UCSD-AML1 (cell line): ENCODE results near the gene CLTRN.
"Not testable (repeated sequence)": the region's sequence is repeated elsewhere in the genome, so short reads cannot be mapped to it uniquely, and the experiment has no call there.

ENCODE experiments used
- DNase-seq: peaks from one replicate; lab custom pipeline; 2025; ENCODE audit not compliant: unreplicated experiment; lab: John Stamatoyannopoulos, UW

CLTRN gene

DNA sequence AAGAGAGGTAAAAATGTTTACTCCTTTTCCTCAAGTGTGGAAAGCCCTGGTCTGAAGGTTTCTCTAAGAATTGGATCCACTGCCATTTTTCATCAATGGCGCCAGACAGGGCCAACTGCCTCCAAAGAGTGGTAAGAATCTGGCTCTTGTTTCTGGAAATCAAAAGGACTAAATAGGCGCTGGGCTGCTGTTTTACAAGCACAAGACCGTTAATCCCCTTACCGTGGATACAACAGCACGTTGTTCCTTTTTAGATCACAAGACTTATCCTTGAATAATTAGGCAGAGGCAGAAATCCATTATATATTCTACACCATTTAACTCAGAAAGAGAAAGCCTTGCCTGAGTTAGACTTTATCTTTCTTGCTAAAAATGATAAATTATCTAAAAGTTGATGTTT, 10.6 kb downstream of the CLTRN start:
- no peak for DNase-seq

DNA sequence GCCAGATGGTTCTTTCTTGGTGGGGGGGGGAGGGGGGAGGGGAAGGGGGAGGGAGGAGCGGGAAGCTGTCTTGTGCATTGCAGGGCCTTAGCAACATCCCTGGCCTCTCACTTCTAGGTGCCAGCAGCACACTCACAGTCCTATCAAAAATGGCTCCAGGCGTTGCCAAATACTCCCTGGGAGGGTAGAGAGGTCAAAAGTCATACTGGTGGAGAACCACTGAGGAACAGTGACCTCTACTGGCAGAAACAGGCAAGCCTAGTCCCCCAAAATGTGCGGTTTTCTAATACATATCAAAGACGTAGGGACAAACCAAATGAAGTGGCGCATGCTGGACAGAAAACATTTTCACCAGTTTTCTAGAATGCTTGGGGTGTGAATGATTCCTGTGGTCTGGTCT, 17.1 kb downstream of the CLTRN start:
- not testable (repeated sequence) for DNase-seq

DNA sequence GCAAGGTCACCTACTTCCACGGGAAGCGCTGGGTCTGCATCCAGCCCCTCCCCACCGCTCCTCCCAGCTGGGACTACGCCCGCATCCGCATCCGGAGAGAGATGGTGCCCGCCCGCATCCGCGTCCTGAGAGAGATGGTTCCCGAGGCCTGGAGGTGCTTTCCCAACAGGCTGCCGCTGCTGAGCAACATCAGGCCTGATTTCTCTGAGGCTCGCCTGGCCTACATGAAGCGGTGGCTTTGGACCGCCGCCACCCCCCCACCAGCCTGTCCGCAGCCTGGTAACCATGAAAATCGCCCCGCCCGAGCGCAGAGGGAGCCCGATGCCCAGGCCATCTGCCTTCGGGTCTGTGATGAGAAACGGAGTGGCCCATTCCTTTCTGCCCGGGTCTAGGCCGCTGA, 18.1 kb downstream of the CLTRN start:
- no peak for DNase-seq

DNA sequence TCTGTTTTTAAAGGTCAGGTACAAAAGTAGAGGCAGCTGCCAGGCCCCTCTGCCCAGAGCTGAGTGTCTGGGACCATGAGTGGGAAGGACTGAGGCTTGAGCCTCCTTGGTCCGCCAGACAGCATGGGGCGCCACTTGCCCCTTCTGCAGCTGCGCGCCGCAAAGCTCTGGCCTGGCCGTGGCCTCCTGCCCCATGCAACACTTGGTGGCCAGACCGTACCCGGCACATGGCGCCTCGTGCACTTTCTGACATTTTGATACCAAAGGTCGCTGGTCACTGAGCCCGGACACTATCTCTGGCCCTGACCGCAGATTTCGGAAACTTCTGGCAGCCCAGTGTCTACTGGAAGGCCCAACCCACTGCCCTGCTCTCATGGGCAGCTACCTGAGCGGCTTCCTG, 18.6 kb downstream of the CLTRN start:
- DNase-seq, result no peak

DNA sequence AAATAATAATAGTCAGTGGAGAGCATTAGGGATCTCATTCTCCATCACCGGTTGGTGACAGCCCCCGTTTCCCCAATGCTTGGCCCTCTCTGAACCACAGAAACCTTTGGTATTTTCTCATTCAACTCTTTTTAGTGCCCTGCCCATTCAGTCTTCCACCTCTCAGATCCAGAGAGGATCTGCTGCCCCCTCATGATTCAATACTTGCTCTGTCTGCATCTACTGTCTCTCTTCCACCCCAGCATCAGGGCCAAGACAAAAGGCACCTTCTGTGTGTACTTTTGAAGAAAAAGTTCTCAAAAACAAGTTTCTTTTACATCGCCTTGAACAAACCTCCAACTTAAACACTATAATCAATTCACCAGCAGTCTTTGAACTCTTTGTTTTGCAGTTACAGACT, 19.3 kb downstream of the CLTRN start:
- no peak for DNase-seq

DNA sequence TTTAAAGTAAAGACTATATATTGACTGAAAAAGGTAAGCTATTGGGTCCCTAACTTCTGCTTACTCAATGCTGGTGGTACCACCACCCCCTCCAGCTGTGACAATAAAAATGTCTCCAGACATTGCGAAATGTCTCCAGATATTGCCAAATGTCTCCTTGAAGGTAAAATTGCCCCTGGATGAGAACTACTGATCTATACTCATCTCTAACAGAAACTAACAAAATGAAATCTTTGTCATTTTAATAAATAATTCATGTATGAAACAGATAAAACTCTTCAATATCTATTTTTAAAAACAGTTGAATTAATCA, 20.1 kb downstream of the CLTRN start:
- no peak for DNase-seq

DNA sequence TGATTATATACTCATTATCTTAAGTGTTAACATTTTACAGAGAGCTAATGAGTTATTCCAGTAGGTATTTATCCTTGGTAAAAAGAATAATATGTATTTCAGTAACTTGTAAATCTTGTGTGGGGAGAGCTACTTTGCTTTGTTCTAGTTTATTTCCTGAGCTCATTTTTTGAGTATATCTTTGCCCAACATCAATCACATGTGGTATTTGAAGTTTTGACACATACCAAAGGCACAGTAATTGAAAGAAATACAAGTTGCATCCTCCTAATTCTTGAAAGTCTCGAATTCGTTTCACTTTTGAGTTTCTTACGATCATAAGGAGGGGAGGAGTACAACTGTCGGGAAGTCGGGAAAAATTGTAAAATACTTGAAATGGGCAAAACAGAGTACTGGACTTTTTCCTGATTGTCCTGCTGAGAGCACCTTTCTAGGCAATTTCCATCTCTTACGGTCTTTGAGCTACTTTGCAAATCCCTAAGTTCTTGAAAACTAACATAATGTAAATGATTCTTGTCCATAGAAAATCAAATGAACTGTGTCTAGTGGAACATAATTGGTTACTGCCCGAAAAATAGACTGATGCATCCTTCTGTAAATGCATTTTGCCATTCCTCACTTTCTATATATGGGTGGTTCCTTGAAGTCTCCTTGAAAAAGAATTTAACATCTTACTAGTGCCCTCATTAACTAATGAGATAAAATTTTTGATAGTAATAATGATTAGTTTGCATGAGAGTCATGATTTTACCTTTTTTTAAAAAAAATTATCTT, 20.6 kb downstream of the CLTRN start:
- no peak for DNase-seq

DNA sequence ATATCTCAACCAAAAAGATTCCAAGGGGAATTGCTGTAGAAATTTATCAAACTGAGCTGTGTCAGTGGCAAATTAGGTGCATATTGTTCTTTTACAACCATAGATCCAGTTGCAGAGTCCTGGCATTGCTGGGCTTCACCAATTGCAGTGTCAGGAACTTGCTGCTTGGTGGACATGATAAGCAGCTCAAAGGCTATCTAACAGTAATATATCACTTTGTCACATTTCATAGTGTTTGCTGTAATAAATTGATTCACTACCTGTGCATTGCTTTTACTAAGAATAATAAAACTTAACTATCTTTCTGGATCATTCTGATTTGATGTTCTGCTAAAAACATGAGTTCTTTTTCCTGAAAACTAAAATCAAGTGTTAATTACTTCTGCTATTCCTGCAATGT, 33.0 kb downstream of the CLTRN start:
- DNase-seq, result no peak

DNA sequence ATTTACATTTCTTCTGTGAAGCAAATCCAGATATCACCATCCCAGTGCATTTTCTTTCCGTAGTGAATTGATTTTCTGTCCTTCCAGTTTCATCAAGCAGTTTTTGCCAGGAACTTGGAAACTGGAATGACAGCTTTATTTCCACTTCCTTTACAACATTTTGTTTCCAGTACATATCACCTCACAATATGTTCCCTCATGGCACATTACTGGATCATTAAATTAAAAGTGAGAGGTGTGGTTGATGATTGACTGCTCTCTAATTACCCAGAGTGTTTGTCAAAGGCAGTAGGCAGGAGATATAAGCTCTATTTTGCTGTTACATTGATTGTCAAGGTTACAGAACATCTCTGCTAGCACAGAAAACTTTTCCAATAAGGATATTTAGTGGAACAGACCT, 41.6 kb downstream of the CLTRN start:
- DNase-seq, result no peak

DNA sequence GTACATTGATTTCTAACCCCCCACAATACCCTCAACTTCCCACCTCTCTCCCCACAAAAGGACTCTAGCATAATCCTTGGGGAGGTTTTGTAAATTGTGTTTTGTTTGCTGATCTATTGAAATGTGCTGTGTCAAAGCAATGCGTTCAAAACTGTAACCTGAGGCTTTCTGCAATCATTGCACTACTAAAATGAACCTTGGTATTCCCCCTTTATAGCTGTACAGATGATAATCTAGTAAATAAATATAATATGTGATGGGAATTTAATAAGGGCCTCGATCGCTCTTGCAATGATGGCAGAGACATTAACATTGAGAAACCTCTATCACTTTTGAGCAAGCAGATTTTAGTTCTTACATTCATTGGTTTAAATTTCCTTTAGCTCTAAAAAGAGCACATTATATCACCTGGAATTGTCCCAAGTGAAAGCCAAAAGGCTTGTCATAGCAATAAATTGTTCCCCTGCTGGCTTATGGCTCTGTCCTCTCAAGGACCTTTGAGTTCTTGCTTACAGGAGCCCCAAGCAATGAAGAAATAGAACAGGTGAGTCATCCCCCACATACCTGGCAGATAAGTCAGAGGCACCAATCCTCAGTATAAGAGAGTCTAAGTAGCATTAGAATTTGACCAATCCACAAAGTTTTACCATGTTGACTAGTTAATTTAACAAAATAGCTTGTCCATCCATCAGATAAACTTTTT, 45.4 kb downstream of the CLTRN start:
- DNase-seq, result no peak

DNA sequence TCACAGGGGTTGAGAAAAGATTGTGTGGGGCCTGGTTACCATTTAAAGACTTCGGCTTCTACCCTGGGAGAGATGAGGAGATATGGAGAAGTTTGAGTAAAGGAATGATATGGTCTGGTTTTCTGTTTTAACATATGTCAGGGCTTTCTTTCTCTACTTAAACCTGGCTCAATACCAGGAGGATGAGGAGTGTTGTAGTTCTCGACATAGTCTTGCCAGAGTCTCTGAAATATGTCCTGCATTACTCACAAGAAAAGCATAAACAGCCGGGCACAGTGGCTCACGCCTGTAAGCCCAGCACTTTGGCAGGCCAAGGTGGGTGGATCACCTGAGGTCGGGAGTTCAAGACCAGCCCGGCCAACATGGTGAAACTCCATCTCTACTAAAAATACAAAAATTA, 47.5 kb downstream of the CLTRN start:
- DNase-seq, result no peak

DNA sequence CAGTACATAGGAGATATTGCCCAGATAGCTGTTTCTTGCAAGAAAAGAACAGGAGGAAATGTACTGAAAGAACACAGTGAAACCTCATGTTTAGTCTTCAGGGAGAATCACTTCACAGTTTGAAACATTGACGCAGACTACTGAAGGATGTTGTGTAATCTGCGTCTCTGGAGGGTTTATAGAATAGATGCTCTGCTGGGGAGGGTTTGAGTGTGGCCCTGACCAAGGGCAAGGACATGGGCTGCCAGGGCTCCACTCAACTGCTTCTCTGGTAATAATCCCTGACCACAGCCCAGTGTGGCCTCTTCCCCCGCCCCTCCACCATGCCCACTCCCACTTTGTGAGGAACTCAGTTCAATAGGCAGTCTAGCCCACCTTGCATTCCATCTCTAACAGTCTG, 48.1 kb downstream of the CLTRN start:
- DNase-seq, result no peak

DNA sequence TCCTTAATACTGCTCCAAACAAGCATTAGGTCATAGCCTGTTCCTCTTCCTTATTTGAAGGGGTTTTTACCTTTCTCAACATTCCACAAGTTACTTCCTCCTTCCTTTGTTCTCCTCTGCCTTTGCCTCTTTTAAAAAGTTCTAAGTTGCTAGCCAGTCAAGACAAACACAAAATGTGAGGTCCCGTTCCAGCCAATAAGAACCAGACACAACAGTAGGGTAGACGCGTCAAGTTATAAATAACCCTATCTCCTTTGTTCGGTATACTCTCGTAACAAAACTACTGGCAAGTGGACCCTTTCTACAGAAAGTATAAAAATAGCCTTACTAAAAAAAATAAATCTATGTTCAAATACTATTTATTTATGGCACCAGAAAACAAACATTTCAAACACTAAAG, 57.5 kb downstream of the CLTRN start:
- DNase-seq, result no peak

DNA sequence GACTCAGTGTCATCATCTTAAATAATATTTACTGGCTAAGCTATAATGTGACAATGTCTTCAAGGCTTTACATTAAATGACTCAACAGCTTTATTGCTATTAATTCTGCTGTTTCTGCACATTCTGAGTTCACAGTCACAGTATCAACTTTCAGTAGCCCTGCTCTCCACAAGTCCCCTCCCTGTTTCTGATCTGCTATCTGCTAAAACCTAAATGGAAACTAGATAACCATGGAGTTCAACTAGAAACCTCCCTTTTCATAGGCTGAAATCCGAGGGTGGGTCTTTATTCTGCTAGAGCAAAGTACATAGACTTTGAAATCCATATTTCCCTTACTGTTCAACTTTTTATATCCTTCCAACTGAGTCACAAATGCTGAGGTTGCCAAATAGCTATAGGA, 58.5 kb downstream of the CLTRN start:
- DNase-seq, result no peak

DNA sequence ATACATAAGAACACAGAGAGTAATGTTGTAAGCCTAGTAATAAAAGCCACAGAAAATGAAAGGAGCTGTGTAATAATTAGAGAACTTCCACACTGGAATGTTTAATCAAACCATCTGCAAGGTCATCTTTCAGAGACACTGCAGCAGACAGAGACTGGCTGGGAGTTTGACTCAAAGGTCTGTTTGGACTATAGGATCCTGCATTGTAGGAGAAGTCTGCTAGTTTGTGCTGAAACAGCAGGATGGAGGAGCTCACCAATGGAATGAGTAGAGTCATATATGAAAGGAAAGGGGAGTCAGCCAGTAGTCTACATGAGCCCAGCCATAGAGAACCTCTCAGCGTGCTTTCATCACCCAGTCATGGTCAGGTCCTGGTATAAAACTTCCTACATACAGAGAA, 59.4 kb downstream of the CLTRN start:
- DNase-seq, result no peak

DNA sequence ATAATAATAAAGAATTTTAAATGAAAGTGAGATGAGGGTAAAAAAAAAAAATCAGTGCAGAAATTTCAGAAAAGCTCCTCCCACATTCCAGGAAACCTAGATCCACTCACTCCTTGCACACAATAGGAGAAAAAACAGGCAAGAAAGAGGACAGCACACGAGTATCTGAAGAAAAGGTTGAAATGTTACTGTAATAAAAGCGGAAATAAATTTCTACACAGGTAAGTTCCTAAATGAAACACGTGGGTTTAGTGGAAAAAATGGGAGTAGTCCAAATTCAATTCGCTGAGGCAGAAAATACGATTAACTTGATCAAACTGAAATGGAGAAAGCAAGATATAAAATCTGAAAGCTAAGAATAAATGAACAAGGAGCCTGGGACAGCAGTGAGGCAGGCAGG, 61.8 kb downstream of the CLTRN start:
- DNase-seq, result no peak

DNA sequence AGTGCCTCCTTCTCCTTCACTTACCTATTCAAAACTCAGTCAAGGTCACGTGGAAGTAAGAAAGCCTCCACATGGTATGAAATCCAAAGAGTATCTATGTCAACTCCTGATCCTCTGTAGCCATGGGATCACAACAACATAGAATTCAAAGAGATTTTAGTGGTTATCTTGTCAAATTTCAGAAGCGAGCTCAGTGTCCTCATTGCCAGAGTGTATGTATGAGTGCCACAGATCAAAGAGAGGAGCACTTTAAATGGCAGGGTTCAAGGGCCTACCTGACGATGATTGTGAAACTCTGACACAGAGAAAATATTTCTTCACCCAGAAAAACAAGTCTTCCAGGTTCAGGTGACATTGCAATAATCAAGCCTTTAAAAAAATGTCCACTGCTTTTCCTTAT, 62.7 kb downstream of the CLTRN start:
- no peak for DNase-seq

DNA sequence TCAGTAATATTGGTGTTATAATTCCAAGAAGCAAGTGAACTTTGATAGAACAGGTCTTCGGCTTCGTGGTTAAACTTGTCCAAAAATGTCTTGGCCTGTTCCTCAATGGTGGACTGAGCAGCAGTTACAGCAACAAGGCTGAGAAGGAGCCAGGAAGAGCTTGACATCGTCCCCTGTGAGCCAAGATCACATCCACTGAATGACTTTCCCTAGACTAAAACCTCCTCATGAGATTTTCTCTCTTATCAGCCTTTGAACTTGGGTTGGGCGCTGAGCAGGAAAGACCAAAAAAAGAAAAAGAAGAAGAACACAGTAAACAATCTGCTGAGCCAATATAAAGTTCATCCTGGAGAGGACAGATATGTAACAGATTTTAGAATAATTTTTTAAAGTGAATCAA, 63.9 kb downstream of the CLTRN start, which contains the start of gene ACE2:
Gene ACE2, minus strand, starts transcription at position 216 of the 400 bp plus-strand sequence. Its CDS starts 49 bp downstream, at position 167.
- DNase-seq, result no peak

DNA sequence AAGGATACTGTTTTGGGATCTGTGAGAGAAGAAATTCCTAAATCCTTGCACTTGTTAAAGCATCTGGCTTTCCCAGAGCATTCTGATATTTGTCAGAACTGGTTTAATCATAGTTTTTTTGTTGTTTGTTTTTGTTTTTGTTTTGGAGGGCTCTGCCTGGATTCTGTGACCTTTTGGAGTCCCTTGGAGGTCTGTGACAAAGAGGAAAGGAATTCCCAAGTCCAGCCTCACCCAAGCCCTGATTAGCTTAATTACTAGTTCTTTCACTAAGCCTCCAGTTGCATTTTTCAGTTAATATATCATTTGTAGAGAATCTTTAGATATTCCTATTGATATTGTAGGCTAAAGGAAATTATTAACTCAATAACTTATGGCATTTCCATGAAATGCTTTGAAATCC, 64.6 kb downstream of the CLTRN start:
- DNase-seq, result no peak

DNA sequence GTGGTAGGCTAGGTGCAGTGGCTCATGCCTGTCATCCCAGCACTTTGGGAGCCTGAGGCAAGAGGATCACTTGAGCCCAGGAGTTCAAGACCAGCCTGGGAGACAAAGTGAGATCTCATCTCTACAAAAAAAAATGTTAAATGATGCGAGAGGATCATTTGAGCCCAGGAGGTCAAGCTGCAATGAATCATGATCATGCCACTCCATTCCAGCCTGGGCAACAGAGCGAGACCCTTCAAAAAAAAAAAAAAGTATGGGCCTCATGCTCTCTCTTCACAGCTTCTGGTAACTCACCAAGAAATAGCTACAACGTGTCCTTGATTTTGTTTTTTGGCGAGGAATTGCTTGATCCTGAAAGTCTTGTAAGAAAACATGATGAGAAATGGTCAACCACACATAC, 65.1 kb downstream of the CLTRN start:
- no peak for DNase-seq

DNA sequence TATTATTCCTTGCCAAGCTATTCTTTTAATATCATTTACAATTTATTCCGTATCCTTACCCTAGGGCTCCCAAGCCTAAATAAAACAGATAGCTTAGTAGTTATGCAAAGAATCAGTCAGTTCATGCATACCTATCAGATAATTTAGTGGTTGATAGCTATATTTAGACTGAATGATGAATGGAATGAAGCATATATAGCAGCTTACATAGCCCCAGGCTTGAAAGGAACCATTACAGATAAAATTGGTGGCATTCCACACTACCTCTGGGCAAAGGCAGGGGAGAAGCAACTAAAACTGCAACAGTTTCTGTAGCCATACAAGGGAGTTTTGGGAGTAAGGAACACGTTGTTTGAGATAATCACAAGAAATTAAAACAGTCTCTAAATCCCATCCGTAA, 66.6 kb downstream of the CLTRN start:
- DNase-seq, result no peak

DNA sequence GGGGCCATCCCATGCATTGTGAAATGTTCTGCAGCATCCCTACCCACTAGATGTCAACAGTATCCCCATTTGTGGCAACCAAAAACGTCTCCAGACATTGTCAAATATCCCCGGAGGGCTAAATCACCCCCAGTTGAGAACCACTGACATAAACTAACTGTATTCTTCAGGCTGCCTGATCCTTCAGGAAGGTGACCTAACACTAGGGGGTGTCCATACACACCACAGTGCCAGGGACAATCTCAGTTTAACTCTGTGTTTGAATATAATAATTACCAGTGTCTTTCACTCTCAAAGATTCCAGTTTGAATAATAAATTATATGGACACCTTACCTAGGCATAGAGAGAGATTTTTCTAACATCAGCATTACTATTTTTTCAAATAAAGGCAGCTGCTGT, 70.2 kb downstream of the CLTRN start:
- no peak for DNase-seq
